ENCODE data around the gene IGF1R. TPM values are rescaled to one million over a fixed set of nuclear protein-coding genes. Genes with fewer than 3 reads are reported as not detected.
A peak's percentile ranks its signal among the peaks of the same experiment; 100 is the strongest.

Gene IGF1R
- total RNA-seq, 3 donors from 2014 or later: 34.7 to 65.2 (median 47.7) TPM

DNA sequence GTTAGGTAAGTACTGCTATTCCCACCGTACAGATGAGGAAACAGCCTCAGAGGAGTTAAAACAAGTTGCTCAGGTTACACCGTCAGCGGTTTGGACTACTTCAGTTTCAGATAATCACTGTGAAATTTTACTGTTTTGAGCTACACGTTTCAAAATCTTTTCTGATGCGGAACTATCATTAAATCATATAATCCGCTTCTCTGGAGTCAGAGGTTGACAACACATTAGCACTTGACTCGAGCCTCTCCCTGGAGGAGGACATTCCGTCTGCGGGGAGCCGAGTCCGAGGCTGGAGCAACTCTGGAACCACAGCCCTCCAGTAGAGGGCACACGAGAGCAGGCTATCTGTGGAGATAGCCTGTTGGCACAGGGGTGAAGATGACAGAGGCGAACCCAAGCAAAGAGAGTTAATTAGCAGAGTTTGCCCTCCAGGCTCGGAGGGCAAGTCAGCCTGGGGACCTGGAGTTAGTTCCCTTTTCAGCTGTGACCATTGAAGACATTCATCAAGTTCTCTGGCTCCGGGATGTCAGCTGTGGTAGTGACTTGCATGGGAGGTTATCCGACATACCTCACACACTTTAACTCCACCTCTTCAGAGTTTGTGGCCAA lies 131.2 kb downstream of the IGF1R start:
- no peaks in the 10 kb centered on the region for H3K9me3 ChIP-seq
- peak; percentile 96 for TF ChIP-seq CTCF (IDR thresholded peaks at IDR 0.05)
- peak; percentile 98 for ATAC-seq
- intact Hi-C loops (cut with DNase I, micrococcal nuclease): no loop called here
- H3K36me3 ChIP-seq (ENCODE audit: low read depth): no peaks in the 10 kb centered on the region
- no peaks in the 10 kb centered on the region for H3K4me1 ChIP-seq (ENCODE audit: low read depth)
- peak; percentile 78 to 94 (median 91) for DNase-seq
- no peak overlapping the region for H3K4me3 ChIP-seq

- DNase-seq (no peak), ATAC-seq (no peak)
- TF ChIP-seq CTCF (IDR thresholded peaks at IDR 0.05): no peak
- intact Hi-C loops (cut with DNase I, micrococcal nuclease): no loop called here
- no peak overlapping the region for H3K4me3 ChIP-seq
- peaks cover 17% of the 10 kb centered on the region for H3K4me1 ChIP-seq (ENCODE audit: low read depth)
- H3K36me3 ChIP-seq (ENCODE audit: low read depth): no peaks in the 10 kb centered on the region
- no peaks in the 10 kb centered on the region for H3K9me3 ChIP-seq
These were observed 133.5 kb downstream of the IGF1R start for GRCh38 chr15:98781838-98782237.

DNA sequence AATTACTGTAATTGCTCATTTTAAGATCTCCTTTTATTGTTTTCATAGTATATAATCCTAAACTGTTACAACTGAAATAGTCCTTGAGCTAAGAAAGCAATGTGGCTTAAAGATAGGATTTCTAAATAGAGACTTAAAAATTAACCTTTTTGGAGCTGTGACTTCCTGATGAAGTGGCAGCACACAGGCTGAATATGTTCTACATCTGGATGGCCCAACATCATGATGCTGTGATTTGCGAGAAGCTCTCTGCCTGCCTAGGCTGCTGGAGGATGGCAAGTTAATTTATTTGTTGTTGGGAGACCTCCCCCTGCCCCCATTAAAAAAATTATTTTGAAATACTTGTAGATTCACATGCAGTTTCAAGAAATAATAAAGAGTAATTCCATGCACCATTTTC lies 134.5 kb downstream of the IGF1R start:
- no peak for ATAC-seq
- H3K9me3 ChIP-seq: no peaks in the 10 kb centered on the region
- no peak for DNase-seq
- intact Hi-C loops (cut with DNase I, micrococcal nuclease): no loop called here
- no peak overlapping the region for H3K4me3 ChIP-seq
- peaks cover 18% of the 10 kb centered on the region for H3K4me1 ChIP-seq (ENCODE audit: low read depth)
- no peak for TF ChIP-seq CTCF (IDR thresholded peaks at IDR 0.05)
- no peaks in the 10 kb centered on the region for H3K36me3 ChIP-seq (ENCODE audit: low read depth)

- Histone ChIP-seq H3K4me1 (ENCODE audit: low read depth) (peaks cover 40% of the 10 kb centered on the region), H3K9me3 (no peaks in the 10 kb centered on the region), H3K4me3 (no peak overlapping the region), H3K36me3 (ENCODE audit: low read depth) (no peaks in the 10 kb centered on the region)
- ATAC-seq: peak; percentile 3
- intact Hi-C loops (cut with DNase I, micrococcal nuclease): no loop called here
- TF ChIP-seq CTCF (IDR thresholded peaks at IDR 0.05): no peak
- DNase-seq: no peak
These were observed 137.1 kb downstream of the IGF1R start for GRCh38 chr15:98785431-98785806.

GRCh38 chr15:98785807-98786621 lies 137.7 kb downstream of the IGF1R start:
- ATAC-seq: peak; percentile 79

More at GRCh38 chr15:98785807-98786621, 137.7 kb downstream of the IGF1R start:
- peaks cover 40% of the 10 kb centered on the region for H3K4me1 ChIP-seq (ENCODE audit: low read depth)
- TF ChIP-seq CTCF (IDR thresholded peaks at IDR 0.05): no peak
- H3K9me3 ChIP-seq: no peaks in the 10 kb centered on the region
- no peaks in the 10 kb centered on the region for H3K36me3 ChIP-seq (ENCODE audit: low read depth)
- H3K4me3 ChIP-seq: no peak overlapping the region
- DNase-seq: peak; percentile 59 to 70 (median 65)
- intact Hi-C loops (cut with DNase I, micrococcal nuclease): no loop called here
